Muscle layer of colon (tissue), 2 donors: Measurements from ENCODE around the gene AKAP13.
"Not testable (repeated sequence)": the region's sequence is repeated elsewhere in the genome, so short reads cannot be mapped to it uniquely, and the experiment has no call there.

Experiments used
- H3K27ac ChIP-seq: one replicate; pipeline ENCODE4 v1.7.0; 2013; ENCODE audit warnings: low read depth, mild to moderate bottlenecking, low read length, moderate library complexity
- H3K27me3 ChIP-seq, 2 donors: one replicate each; pipeline ENCODE4 v1.7.0; 2013; ENCODE audit warnings: low read length in 2 of 2, mild to moderate bottlenecking in 2 of 2; ENCODE audit not compliant: insufficient read depth in 2 of 2, control insufficient read depth in 1 of 2
- H3K36me3 ChIP-seq: one replicate; pipeline ENCODE4 v1.7.0; 2013; ENCODE audit warnings: mild to moderate bottlenecking, low read length; ENCODE audit not compliant: insufficient read depth
- H3K4me1 ChIP-seq: one replicate; pipeline ENCODE4 v1.7.0; 2013; ENCODE audit warnings: mild to moderate bottlenecking, low read length; ENCODE audit not compliant: insufficient read depth
- H3K4me3 ChIP-seq, 2 donors: one replicate each; pipeline ENCODE4 v1.7.0; 2013; ENCODE audit warnings: low read length in 2 of 2, low read depth in 1 of 2, mild to moderate bottlenecking in 1 of 2, moderate library complexity in 1 of 2
- H3K9ac ChIP-seq: one replicate; pipeline ENCODE4 v1.7.0; 2013; ENCODE audit warnings: low read length
- H3K9me3 ChIP-seq: one replicate; pipeline ENCODE4 v1.7.0; 2013; ENCODE audit warnings: mild to moderate bottlenecking, low read length
- donor health status: abdominal sarcoma.
- donor health status: Adenocarcinoma of cecum.

AKAP13 gene

DNA sequence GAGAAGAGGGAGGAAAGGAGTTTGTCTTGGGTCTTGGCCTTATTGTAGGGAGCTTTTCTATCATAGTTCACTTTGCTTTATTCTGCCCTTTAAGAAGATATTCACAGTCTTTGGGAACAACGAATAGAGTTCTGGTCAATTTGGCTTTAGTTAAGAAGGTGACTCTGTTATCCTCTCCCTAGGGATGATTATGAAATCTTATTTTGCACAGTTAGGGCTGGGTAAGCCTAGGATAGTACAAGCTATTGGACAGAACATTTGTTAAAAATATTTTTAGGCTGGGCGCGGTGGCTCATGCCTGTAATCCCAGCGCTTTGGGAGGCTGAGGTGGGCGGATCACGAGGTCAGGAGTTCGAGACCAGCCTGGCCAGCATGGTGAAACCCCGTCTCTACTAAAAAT, 61.5 kb downstream of the AKAP13 start:
- H3K4me3 ChIP-seq, H3K27me3 ChIP-seq, H3K9ac ChIP-seq, H3K9me3 ChIP-seq, H3K36me3 ChIP-seq, H3K27ac ChIP-seq: not testable (repeated sequence)
- H3K4me1 ChIP-seq = peaks cover 18% of the 10 kb centered on the region

- Histone ChIP-seq H3K9ac (no peak overlapping the region), H3K27me3 (no peaks in the 10 kb centered on the region), H3K4me1 (peaks cover 18% of the 10 kb centered on the region), H3K36me3 (no peaks in the 10 kb centered on the region), H3K4me3 (no peak overlapping the region), H3K27ac (no peak overlapping the region), H3K9me3 (no peaks in the 10 kb centered on the region)
Measured at GRCh38 chr15:85443046-85443445, 62.6 kb downstream of the AKAP13 start.

- H3K9me3 ChIP-seq = no peaks in the 10 kb centered on the region
- H3K4me1 ChIP-seq = peaks cover 18% of the 10 kb centered on the region
- H3K27me3 ChIP-seq = no peaks in the 10 kb centered on the region
- H3K4me3 ChIP-seq = no peak overlapping the region
- no peaks in the 10 kb centered on the region for H3K36me3 ChIP-seq
- H3K27ac ChIP-seq = peak overlapping the region; percentile 20
- no peak overlapping the region for H3K9ac ChIP-seq
Measured at GRCh38 chr15:85443593-85444087, 63.2 kb downstream of the AKAP13 start.

DNA sequence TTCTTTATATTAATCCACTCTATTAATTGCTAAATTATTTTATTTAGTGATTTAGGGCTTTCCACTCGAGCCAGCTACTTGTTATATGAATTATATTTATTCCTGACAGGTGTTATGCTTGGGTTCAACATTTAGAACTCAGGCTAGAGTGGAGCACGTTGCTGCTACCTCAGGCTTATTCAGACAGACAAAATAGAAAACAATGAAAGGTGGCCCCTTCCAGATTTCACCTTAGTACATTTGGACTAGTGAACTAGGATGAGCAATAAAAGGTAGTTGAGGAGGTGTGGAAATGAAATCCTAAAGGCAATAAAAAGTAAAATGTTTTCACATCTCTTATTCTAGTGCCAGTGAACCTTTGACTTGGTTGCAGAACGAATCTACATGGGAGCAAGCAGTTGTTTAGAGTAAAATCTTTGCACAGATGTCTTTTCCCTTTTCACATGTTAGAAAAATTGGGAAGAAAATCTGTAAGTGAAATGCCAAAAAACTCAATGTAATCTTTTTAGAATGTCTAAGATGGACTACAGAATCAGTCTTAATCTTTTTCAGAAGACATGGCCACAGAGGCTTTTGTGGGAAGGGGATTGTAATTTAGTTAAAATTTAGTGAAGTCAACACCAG, 63.8 kb downstream of the AKAP13 start:
- no peak overlapping the region for H3K27ac ChIP-seq
- H3K9ac ChIP-seq = no peak overlapping the region
- no peaks in the 10 kb centered on the region for H3K36me3 ChIP-seq
- H3K4me1 ChIP-seq = peaks cover 18% of the 10 kb centered on the region
- no peaks in the 10 kb centered on the region for H3K9me3 ChIP-seq
- H3K27me3 ChIP-seq = no peaks in the 10 kb centered on the region
- H3K4me3 ChIP-seq = no peak overlapping the region

GRCh38 chr15:85445361-85445760, 65.0 kb downstream of the AKAP13 start:
- H3K4me3 ChIP-seq = no peak overlapping the region
- no peaks in the 10 kb centered on the region for H3K9me3 ChIP-seq
- no peak overlapping the region for H3K27ac ChIP-seq
- H3K36me3 ChIP-seq = no peaks in the 10 kb centered on the region
- H3K9ac ChIP-seq = no peak overlapping the region
- peaks cover 18% of the 10 kb centered on the region for H3K4me1 ChIP-seq
- H3K27me3 ChIP-seq = no peaks in the 10 kb centered on the region

DNA sequence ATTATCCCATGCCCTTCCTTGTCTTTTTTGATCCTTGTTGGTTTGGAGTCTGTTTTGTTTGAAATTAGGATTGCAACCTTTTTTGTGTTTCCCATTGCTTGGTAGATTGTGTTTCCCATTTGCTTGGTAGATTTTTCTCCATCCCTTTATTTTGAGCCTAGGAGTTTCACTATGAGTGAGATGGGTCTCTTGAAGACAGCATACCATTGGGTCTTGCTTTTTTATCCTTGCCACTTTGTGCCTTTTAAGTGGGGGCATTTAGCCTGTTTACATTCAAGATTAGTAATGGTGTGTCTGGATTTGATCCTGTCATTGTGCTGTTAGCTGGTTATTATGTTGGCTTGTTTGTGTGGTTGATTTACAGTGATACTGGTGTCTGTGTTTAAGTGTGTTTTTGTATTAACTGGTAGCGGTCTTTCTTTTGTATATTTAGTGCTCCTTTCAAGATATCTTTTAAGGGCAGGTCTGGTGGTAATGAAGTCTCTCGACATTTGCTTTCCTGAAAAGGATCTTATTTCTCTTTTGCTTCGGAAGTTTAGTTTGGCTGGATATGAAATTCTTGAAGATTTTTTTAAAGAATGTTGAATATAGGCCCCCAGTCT, 70.8 kb downstream of the AKAP13 start:
- H3K4me3 ChIP-seq = no peak overlapping the region
- no peaks in the 10 kb centered on the region for H3K36me3 ChIP-seq
- peaks cover 4% of the 10 kb centered on the region for H3K4me1 ChIP-seq
- no peak overlapping the region for H3K9ac ChIP-seq
- H3K9me3 ChIP-seq = no peaks in the 10 kb centered on the region
- no peak overlapping the region for H3K27ac ChIP-seq
- H3K27me3 ChIP-seq = no peaks in the 10 kb centered on the region

DNA sequence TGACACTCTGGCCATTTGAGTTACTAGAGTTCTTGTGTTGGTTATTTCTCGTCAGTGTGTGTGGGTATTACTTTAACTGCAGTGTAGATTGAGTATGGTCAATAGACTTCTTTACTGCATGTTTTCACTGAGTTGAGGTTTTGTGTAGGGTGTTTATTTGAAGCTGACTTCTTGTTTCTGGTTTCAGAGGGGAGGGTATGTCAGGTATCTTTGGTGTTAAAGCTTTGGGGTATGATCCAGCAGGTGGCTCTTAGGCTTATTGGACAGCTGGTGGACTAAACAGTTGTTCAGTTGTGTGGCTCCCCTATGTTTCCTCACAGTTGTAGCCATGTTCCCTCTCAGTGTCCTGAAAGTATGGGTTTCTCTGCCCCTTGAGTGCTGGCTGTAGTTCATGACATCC, 72.0 kb downstream of the AKAP13 start:
- H3K27me3 ChIP-seq = no peaks in the 10 kb centered on the region
- H3K4me3 ChIP-seq = no peak overlapping the region
- peaks cover 10% of the 10 kb centered on the region for H3K4me1 ChIP-seq
- H3K27ac ChIP-seq = no peak overlapping the region
- H3K36me3 ChIP-seq = no peaks in the 10 kb centered on the region
- no peaks in the 10 kb centered on the region for H3K9me3 ChIP-seq
- H3K9ac ChIP-seq = no peak overlapping the region

- H3K4me3 ChIP-seq = no peak overlapping the region
- H3K27me3 ChIP-seq = no peaks in the 10 kb centered on the region
- no peak overlapping the region for H3K27ac ChIP-seq
Measured at GRCh38 chr15:85453144-85453872, 72.9 kb downstream of the AKAP13 start.

GRCh38 chr15:85454403-85454802, 74.0 kb downstream of the AKAP13 start:
- no peaks in the 10 kb centered on the region for H3K36me3 ChIP-seq
- no peak overlapping the region for H3K9ac ChIP-seq
- H3K4me3 ChIP-seq = no peak overlapping the region
- H3K27ac ChIP-seq = no peak overlapping the region
- H3K4me1 ChIP-seq = peaks cover 12% of the 10 kb centered on the region
- no peaks in the 10 kb centered on the region for H3K27me3 ChIP-seq
- no peaks in the 10 kb centered on the region for H3K9me3 ChIP-seq

More at GRCh38 chr15:85453144-85453872, 72.9 kb downstream of the AKAP13 start:
- Histone ChIP-seq H3K9ac (no peak overlapping the region), H3K4me1 (peaks cover 12% of the 10 kb centered on the region), H3K36me3 (no peaks in the 10 kb centered on the region), H3K9me3 (no peaks in the 10 kb centered on the region)

DNA sequence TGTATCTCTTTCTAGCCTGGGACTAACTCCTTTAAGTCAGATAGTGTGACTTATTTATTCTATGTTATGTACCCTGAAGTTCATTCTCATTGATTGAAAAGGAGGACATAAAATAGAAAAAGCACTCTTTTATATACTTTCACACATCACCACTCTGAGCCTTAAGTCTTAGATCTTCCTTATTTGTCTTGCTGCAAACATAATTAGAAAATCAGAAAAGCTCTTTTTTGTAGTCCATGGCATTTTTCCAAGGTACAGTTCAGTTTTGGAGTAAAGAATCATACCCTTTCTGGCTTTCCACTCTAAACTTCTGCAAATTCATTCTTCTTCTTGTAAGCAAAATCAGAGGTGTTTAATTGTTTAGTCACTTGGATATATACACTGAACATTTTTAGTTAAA, 75.5 kb downstream of the AKAP13 start:
- Histone ChIP-seq H3K4me1 (peaks cover 12% of the 10 kb centered on the region), H3K36me3 (no peaks in the 10 kb centered on the region), H3K4me3 (no peak overlapping the region), H3K9ac (no peak overlapping the region), H3K27me3 (no peaks in the 10 kb centered on the region), H3K27ac (no peak overlapping the region), H3K9me3 (no peaks in the 10 kb centered on the region)

GRCh38 chr15:85456798-85457197, 76.4 kb downstream of the AKAP13 start:
- Histone ChIP-seq H3K9ac (no peak overlapping the region), H3K4me3 (no peak overlapping the region), H3K4me1 (peaks cover 12% of the 10 kb centered on the region), H3K9me3 (no peaks in the 10 kb centered on the region), H3K36me3 (no peaks in the 10 kb centered on the region), H3K27me3 (no peaks in the 10 kb centered on the region), H3K27ac (no peak overlapping the region)
